ENCODE results near the gene PPIL6. TPM values are rescaled to one million over a fixed set of nuclear protein-coding genes. Genes with fewer than 3 reads are reported as not detected.

PPIL6 gene
- total RNA-seq, 4 donors from 2014 or later: 2.2 to 9.2 (median 5.5) TPM

GRCh38 chr6:109389650-109390274 lies 50.7 kb downstream of the PPIL6 start:
- 45% methylated on average over 6 of the region's 6 CpGs for WGBS
- TF ChIP-seq POLR2AphosphoS5 (IDR thresholded peaks at IDR 0.05) (no peak), POLR2A (IDR thresholded peaks at IDR 0.05; ENCODE audit: low read depth) (no peak), EP300 (IDR thresholded peaks at IDR 0.05) (no peak), CTCF (IDR thresholded peaks at IDR 0.05) (no peak)
- Histone ChIP-seq H3K4me3 (no peak overlapping the region), H3K27ac (replicated peaks in 1 of 4) (peak overlapping the region in 1 of 4 donors; percentile 20), H3K27me3 (no peaks in the 10 kb centered on the region), H3K9me3 (no peaks in the 10 kb centered on the region), H3K36me3 (no peaks in the 10 kb centered on the region), H3K4me1 (peaks cover 3 to 23% (median 20%) of the 10 kb centered on the region in 4 donors)
- no peak for DNase-seq (ENCODE audit: extremely low spot score)
- intact Hi-C loops (cut with DNase I): loop anchor here (10.0 kb wide), 2 partner anchors 295 to 385 kb away; partner anchors contain the start of genes CEP57L1 and SESN1

GRCh38 chr6:109388265-109388664 lies 52.2 kb downstream of the PPIL6 start:
- no peak overlapping the region for H3K27ac ChIP-seq (replicated peaks in 1 of 4)
- no peak for TF ChIP-seq POLR2A (IDR thresholded peaks at IDR 0.05; ENCODE audit: low read depth)
- H3K36me3 ChIP-seq: no peaks in the 10 kb centered on the region
- H3K9me3 ChIP-seq: no peaks in the 10 kb centered on the region
- WGBS: 96% methylated on average over 1 of the region's 1 CpG
- intact Hi-C loops (cut with DNase I): loop anchor here (10.0 kb wide), 2 partner anchors 293 to 383 kb away; partner anchors contain the start of genes CEP57L1 and SESN1
- no peak overlapping the region for H3K4me3 ChIP-seq
- H3K27me3 ChIP-seq: no peaks in the 10 kb centered on the region
- DNase-seq (ENCODE audit: extremely low spot score): no peak
- peaks cover 17 to 38% (median 35%) of the 10 kb centered on the region in 4 donors for H3K4me1 ChIP-seq

- H3K27ac ChIP-seq (replicated peaks in 1 of 4): peak overlapping the region; percentile 98 to 100 (median 99)
- H3K27me3 ChIP-seq: no peaks in the 10 kb centered on the region
- WGBS: 13% methylated on average over 5 of the region's 5 CpGs
- no peak for DNase-seq (ENCODE audit: extremely low spot score)
- intact Hi-C loops (cut with DNase I): loop anchor here (2.0 to 10.0 kb wide), 6 partner anchors 57 to 379 kb away; partner anchors contain the start of genes CEP57L1, PPIL6, SESN1 and SMPD2
- peaks cover 28 to 48% (median 43%) of the 10 kb centered on the region in 4 donors for H3K4me1 ChIP-seq
- no peak for TF ChIP-seq POLR2AphosphoS5 (IDR thresholded peaks at IDR 0.05)
- TF ChIP-seq POLR2A (IDR thresholded peaks at IDR 0.05; ENCODE audit: low read depth): no peak
- TF ChIP-seq CTCF (IDR thresholded peaks at IDR 0.05): no peak
- TF ChIP-seq EP300 (IDR thresholded peaks at IDR 0.05): no peak
- H3K36me3 ChIP-seq: peaks cover 0 to 9% (median 0%) of the 10 kb centered on the region in 4 donors
- H3K4me3 ChIP-seq: peak overlapping the region; percentile 67 to 100 (median 84)
- H3K9me3 ChIP-seq: no peaks in the 10 kb centered on the region
Measured at GRCh38 chr6:109383438-109383940, 56.9 kb downstream of the PPIL6 start.

GRCh38 chr6:109382576-109383437 lies 57.6 kb downstream of the PPIL6 start:
- intact Hi-C loops (cut with DNase I): loop anchor here (2.0 to 10.0 kb wide), 6 partner anchors 58 to 378 kb away; partner anchors contain the start of genes CEP57L1, PPIL6, SESN1 and SMPD2
- H3K9me3 ChIP-seq: no peaks in the 10 kb centered on the region
- 0% methylated on average over 32 of the region's 42 CpGs for WGBS
- peak overlapping the region; percentile 67 to 100 (median 84) for H3K4me3 ChIP-seq
- no peaks in the 10 kb centered on the region for H3K27me3 ChIP-seq
- peaks cover 0 to 16% (median under 1%) of the 10 kb centered on the region in 4 donors for H3K36me3 ChIP-seq
- peak; percentile 98 for DNase-seq (ENCODE audit: extremely low spot score)
- H3K27ac ChIP-seq (replicated peaks in 1 of 4): peak overlapping the region; percentile 98 to 100 (median 99)
- peaks cover 31 to 55% (median 50%) of the 10 kb centered on the region in 4 donors for H3K4me1 ChIP-seq
- TF ChIP-seq POLR2A (IDR thresholded peaks at IDR 0.05; ENCODE audit: low read depth) (peak; percentile 8), CTCF (IDR thresholded peaks at IDR 0.05) (peak; percentile 46 to 61 (median 56)), EP300 (IDR thresholded peaks at IDR 0.05) (no peak), POLR2AphosphoS5 (IDR thresholded peaks at IDR 0.05) (peak; percentile 48 to 62)

Data from esophagus muscularis mucosa (tissue), 4 donors.